Measurements from ENCODE around the gene LSS. TPM values are rescaled to one million over a fixed set of nuclear protein-coding genes. Genes with fewer than 3 reads are reported as not detected.

The LSS gene
- total and polyA plus RNA-seq, 3 experiments from 2014 or later, result 16.1 to 20.4 (median 19.6) TPM

DNA sequence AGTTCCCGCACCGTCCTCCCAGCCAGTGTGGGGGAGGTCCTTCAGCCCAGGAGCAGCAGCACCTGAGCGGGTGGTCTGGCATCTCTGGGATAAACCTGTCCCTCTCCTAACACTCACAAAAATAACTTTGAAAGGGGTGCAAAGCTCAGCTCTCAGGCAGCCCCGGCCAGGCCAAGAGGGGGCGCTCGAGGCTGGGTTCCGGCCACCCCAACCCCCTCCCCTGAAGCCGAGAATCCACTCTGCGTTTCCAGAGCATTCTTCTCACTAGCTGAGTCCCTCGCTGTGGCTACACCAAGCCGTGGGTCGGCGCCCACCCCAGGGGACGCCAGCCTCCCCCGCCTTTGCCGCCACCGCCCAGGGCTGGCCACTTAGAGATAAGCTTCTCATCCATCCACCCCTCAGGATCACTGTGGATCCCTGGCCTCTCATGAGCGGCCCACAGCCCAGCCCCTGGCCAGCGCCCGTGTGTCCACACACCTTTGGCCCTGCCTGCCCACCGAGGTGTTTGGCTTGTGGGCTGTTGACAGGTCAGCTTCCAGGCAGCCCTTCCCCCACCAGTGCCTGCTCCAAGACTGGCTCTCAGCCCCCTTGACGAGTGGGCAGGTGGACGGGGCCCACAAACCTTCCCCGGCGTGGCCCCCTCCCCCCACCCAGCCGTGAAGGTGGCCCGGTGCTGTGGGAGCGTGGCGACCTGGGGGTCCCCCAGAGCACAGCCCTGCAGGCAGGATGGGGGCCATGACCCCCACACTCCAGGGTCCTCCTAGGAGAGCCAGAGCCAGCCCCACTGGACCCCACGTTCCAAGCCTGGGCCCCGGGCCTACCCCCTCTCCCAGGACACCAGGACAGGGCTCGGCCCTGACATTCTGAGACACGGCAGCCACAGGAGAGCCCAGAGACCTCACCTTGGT, 75.1 kb downstream of the LSS start:
- H3K27ac Mint-ChIP-seq, result no peak overlapping the region
- DNase-seq, result peak in 3 of 5 donors; percentile 27 to 51 (median 32)
- H3K9me3 Mint-ChIP-seq, result no peaks in the 10 kb centered on the region
- H3K36me3 Mint-ChIP-seq, result no peaks in the 10 kb centered on the region
- H3K4me3 Mint-ChIP-seq, result no peak overlapping the region
- Histone ChIP-seq H3K27me3 (ENCODE audit: insufficient read depth, low read length, poor library complexity, severe bottlenecking) (no peaks in the 10 kb centered on the region), H3K27ac (ENCODE audit: low read depth, low read length) (peak overlapping the region; percentile 38), H3K4me1 (ENCODE audit: insufficient read depth, low read length) (no peaks in the 10 kb centered on the region), H3K9me3 (ENCODE audit: low read length) (no peaks in the 10 kb centered on the region), H3K36me3 (ENCODE audit: insufficient read depth, low read length) (no peaks in the 10 kb centered on the region), H3K4me3 (ENCODE audit: low read length) (no peak overlapping the region)
- no peaks in the 10 kb centered on the region for H3K27me3 Mint-ChIP-seq
- CTCF ChIA-PET, result interaction anchor here (1.2 to 2.3 kb wide), 2 partner anchors 10 to 144 kb away, joined by 3 to 13 read pairs; no protein-coding TSS in a partner anchor
- POLR2A ChIA-PET, result no interaction called here
- H3K4me1 Mint-ChIP-seq, result no peaks in the 10 kb centered on the region

GRCh38 chr21:46152927-46153246, 75.7 kb downstream of the LSS start:
- no peak overlapping the region for H3K27ac Mint-ChIP-seq
- CTCF ChIA-PET, result interaction anchor here (1.2 to 2.3 kb wide), 2 partner anchors 9 to 144 kb away, joined by 3 to 13 read pairs; no protein-coding TSS in a partner anchor
- POLR2A ChIA-PET, result no interaction called here

DNA sequence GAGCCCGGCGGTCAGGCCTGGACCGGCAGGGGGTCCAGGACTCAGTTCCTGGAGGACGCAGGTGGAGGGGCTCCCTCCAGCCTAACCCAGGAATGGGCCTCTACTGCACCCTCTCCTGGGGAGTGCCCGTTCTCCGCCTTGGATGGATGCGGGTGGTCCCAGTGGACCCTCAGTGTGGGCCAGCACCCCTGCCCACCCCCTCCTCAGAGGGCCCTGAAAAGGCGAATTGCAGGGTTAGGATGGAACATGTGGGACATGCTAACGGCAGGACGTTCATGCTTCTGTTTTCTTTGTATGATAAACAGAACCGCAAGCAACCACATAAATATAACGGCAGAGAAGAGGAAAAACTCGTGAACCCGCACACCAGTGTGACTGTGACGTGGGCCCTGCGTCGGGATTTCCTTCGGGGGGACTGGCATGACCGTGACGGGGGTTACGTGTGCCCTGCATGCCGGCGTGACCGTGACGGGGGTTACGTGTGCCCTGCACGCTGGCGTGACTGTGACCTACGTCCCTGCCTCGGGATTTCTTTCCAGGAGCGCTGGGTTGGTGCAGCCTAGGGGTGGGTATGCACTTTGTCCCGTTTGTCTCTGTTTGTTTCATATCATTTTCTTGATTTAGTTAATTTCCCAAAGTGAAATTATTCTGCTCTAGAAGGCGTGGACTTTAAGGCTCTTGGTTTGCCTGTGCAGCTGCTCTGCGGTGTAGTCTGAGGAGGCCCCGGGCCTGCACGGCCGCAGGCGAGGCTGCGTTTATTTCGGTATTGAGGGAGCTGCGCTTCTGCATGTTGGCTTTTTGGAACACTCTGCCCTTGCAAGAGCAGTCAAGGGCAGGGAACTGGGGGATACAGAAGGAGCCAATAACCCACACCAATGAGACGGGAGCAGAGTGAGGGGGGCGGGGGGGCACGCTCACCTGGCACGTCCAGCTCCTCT, 76.3 kb downstream of the LSS start:
- no peaks in the 10 kb centered on the region for H3K36me3 Mint-ChIP-seq
- H3K27me3 Mint-ChIP-seq, result no peaks in the 10 kb centered on the region
- no peak overlapping the region for H3K4me3 Mint-ChIP-seq
- ChIA-PET POLR2A (no interaction called here), CTCF (interaction anchor here (1.2 to 2.3 kb wide), 2 partner anchors 9 to 145 kb away, joined by 3 to 13 read pairs; no protein-coding TSS in a partner anchor)
- peak overlapping the region in 1 of 8 donors; percentile 65 for H3K27ac Mint-ChIP-seq
- Histone ChIP-seq H3K9me3 (ENCODE audit: low read length) (no peaks in the 10 kb centered on the region), H3K4me3 (ENCODE audit: low read length) (no peak overlapping the region), H3K27ac (ENCODE audit: low read depth, low read length) (peak overlapping the region; percentile 16), H3K27me3 (ENCODE audit: insufficient read depth, low read length, poor library complexity, severe bottlenecking) (no peaks in the 10 kb centered on the region), H3K36me3 (ENCODE audit: insufficient read depth, low read length) (no peaks in the 10 kb centered on the region), H3K4me1 (ENCODE audit: insufficient read depth, low read length) (no peaks in the 10 kb centered on the region)
- DNase-seq, result peak in 1 of 5 donors; percentile 26
- H3K9me3 Mint-ChIP-seq, result no peaks in the 10 kb centered on the region
- no peaks in the 10 kb centered on the region for H3K4me1 Mint-ChIP-seq

More at GRCh38 chr21:46152927-46153246, 75.7 kb downstream of the LSS start:
- Mint-ChIP-seq H3K36me3 (no peaks in the 10 kb centered on the region), H3K4me1 (no peaks in the 10 kb centered on the region), H3K27me3 (no peaks in the 10 kb centered on the region), H3K9me3 (no peaks in the 10 kb centered on the region), H3K4me3 (no peak overlapping the region)
- Histone ChIP-seq H3K27me3 (ENCODE audit: insufficient read depth, low read length, poor library complexity, severe bottlenecking) (no peaks in the 10 kb centered on the region), H3K4me1 (ENCODE audit: insufficient read depth, low read length) (no peaks in the 10 kb centered on the region), H3K36me3 (ENCODE audit: insufficient read depth, low read length) (no peaks in the 10 kb centered on the region), H3K27ac (ENCODE audit: low read depth, low read length) (peak overlapping the region; percentile 16), H3K4me3 (ENCODE audit: low read length) (no peak overlapping the region), H3K9me3 (ENCODE audit: low read length) (no peaks in the 10 kb centered on the region)
- DNase-seq, result peak in 1 of 5 donors; percentile 34

GRCh38 chr21:46151261-46151988, 77.1 kb downstream of the LSS start:
- H3K4me1 ChIP-seq (ENCODE audit: insufficient read depth, low read length), result no peaks in the 10 kb centered on the region
- peak in 2 of 5 donors; percentile 0 to 49 for DNase-seq

GRCh38 chr21:46150491-46151121, 78.0 kb downstream of the LSS start:
- Histone ChIP-seq H3K4me1 (ENCODE audit: insufficient read depth, low read length) (no peaks in the 10 kb centered on the region), H3K36me3 (ENCODE audit: insufficient read depth, low read length) (no peaks in the 10 kb centered on the region), H3K9me3 (ENCODE audit: low read length) (no peaks in the 10 kb centered on the region), H3K4me3 (ENCODE audit: low read length) (no peak overlapping the region), H3K27ac (ENCODE audit: low read depth, low read length) (no peak overlapping the region), H3K27me3 (ENCODE audit: insufficient read depth, low read length, poor library complexity, severe bottlenecking) (no peaks in the 10 kb centered on the region)
- DNase-seq, result no peak
- Mint-ChIP-seq H3K4me1 (no peaks in the 10 kb centered on the region), H3K4me3 (no peak overlapping the region), H3K36me3 (no peaks in the 10 kb centered on the region), H3K27me3 (peaks cover 0 to 2% of the 10 kb centered on the region in 2 donors), H3K9me3 (no peaks in the 10 kb centered on the region), H3K27ac (no peak overlapping the region)
- ChIA-PET POLR2A (no interaction called here), CTCF (no interaction called here)

More at GRCh38 chr21:46151261-46151988, 77.1 kb downstream of the LSS start:
- Histone ChIP-seq H3K27ac (ENCODE audit: low read depth, low read length) (no peak overlapping the region), H3K4me3 (ENCODE audit: low read length) (no peak overlapping the region), H3K9me3 (ENCODE audit: low read length) (no peaks in the 10 kb centered on the region), H3K36me3 (ENCODE audit: insufficient read depth, low read length) (no peaks in the 10 kb centered on the region), H3K27me3 (ENCODE audit: insufficient read depth, low read length, poor library complexity, severe bottlenecking) (no peaks in the 10 kb centered on the region)
- Mint-ChIP-seq H3K36me3 (no peaks in the 10 kb centered on the region), H3K4me1 (no peaks in the 10 kb centered on the region), H3K27me3 (peaks cover 0 to 2% of the 10 kb centered on the region in 2 donors), H3K4me3 (no peak overlapping the region), H3K9me3 (no peaks in the 10 kb centered on the region), H3K27ac (no peak overlapping the region)
- ChIA-PET POLR2A (no interaction called here), CTCF (no interaction called here)

DNA sequence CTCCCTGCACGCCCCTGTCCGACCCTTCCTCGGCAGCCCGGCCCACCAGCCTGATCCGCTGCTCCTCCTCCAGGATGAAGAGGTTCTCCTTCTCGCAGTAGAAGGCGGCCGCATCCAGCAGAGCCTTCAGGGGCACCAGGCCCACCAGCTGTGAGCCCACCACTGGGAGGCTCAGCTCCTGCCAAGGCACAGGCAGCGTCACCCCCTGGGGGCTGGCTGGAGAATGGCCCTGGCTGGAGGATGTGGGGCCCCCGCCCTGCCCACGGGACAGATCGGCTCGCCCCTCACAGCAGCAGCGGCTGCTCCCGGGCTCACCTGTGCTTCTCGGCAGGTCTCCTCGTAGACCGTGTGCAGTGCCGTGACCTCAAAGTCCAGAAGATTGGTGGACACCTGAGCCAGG, 78.5 kb downstream of the LSS start:
- POLR2A ChIA-PET, result no interaction called here
- CTCF ChIA-PET, result interaction anchor here (1.1 kb wide), 1 partner anchor 9 kb away, joined by 4 read pairs; no protein-coding TSS in a partner anchor
- no peak overlapping the region for H3K4me3 ChIP-seq (ENCODE audit: low read length)
- no peaks in the 10 kb centered on the region for H3K4me1 Mint-ChIP-seq
- H3K36me3 ChIP-seq (ENCODE audit: insufficient read depth, low read length), result no peaks in the 10 kb centered on the region
- no peak overlapping the region for H3K27ac Mint-ChIP-seq
- H3K9me3 Mint-ChIP-seq, result no peaks in the 10 kb centered on the region
- no peaks in the 10 kb centered on the region for H3K4me1 ChIP-seq (ENCODE audit: insufficient read depth, low read length)
- DNase-seq, result peak in 1 of 5 donors; percentile 38
- no peak overlapping the region for H3K4me3 Mint-ChIP-seq
- H3K9me3 ChIP-seq (ENCODE audit: low read length), result no peaks in the 10 kb centered on the region
- peaks cover 0 to 2% of the 10 kb centered on the region in 2 donors for H3K27me3 Mint-ChIP-seq
- no peaks in the 10 kb centered on the region for H3K27me3 ChIP-seq (ENCODE audit: insufficient read depth, low read length, poor library complexity, severe bottlenecking)
- no peak overlapping the region for H3K27ac ChIP-seq (ENCODE audit: low read depth, low read length)
- H3K36me3 Mint-ChIP-seq, result no peaks in the 10 kb centered on the region

DNA sequence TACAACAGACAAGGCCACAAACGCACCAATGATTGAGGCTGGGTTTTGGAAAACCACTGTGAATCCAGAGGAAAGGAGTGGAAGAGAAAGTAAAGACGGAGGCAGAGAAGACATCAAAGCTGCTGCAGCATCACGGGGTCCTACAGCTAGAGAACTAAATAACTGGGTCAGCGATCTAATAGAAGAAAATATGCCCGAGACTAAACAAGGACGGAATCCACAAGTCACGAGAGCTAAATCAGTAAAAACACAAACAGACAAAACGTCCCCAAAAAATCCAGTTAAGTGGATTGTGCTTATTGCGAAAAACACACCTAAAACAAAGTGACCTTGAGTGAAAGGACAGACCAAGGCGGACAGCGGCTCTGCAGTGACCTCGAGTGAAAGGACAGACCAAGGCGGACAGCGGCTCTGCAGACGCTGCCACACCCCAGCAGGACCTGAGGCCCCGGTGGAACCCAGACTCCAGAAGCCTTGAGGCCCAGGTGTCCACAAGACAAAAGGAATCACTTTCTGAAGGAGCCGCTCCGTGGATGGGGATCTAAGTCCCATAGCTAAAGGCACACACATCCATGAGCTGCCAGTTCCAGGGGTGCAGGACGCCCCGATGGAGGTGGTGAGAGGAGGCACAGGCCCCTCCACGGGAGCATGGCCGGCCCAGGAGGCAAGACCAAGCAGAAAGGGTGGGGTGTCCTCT, 79.2 kb downstream of the LSS start:
- no peaks in the 10 kb centered on the region for H3K36me3 Mint-ChIP-seq
- peak in 1 of 5 donors; percentile 25 for DNase-seq
- H3K4me3 Mint-ChIP-seq, result peak overlapping the region in 1 of 7 donors; percentile 58
- Histone ChIP-seq H3K4me3 (ENCODE audit: low read length) (no peak overlapping the region), H3K27me3 (ENCODE audit: insufficient read depth, low read length, poor library complexity, severe bottlenecking) (no peaks in the 10 kb centered on the region), H3K4me1 (ENCODE audit: insufficient read depth, low read length) (no peaks in the 10 kb centered on the region), H3K9me3 (ENCODE audit: low read length) (no peaks in the 10 kb centered on the region), H3K36me3 (ENCODE audit: insufficient read depth, low read length) (no peaks in the 10 kb centered on the region), H3K27ac (ENCODE audit: low read depth, low read length) (no peak overlapping the region)
- peaks cover 0 to 3% (median 0%) of the 10 kb centered on the region in 3 donors for H3K4me1 Mint-ChIP-seq
- ChIA-PET POLR2A (no interaction called here), CTCF (interaction anchor here (1.1 kb wide), 1 partner anchor 8 kb away, joined by 4 read pairs; no protein-coding TSS in a partner anchor)
- H3K27ac Mint-ChIP-seq, result no peak overlapping the region
- H3K27me3 Mint-ChIP-seq, result peaks cover 0 to 2% of the 10 kb centered on the region in 2 donors
- H3K9me3 Mint-ChIP-seq, result no peaks in the 10 kb centered on the region

Data from CD8-positive, alpha-beta memory T cell (primary cell).